Natural killer cell treated with Interleukin-12 subunit alpha and Interleukin-12 subunit beta and Interleukin-15 and Interleukin-18, amount 100 ng/mL, for 72 hours (primary cell): Measurements from ENCODE around the gene CNNM3. TPM values are rescaled to one million over a fixed set of nuclear protein-coding genes. Genes with fewer than 3 reads are reported as not detected.
A peak's percentile ranks its signal among the peaks of the same experiment; 100 is the strongest.

Experiments used
- ATAC-seq, 2 donors: fragments of 150-1000 bp; cut with Tn5 transposase in 1 of 2; sonication (Bioruptor Pico), chemical (Tn5 transposase) in 1 of 2; 2 replicates each; pipeline ENCODE4 v1.10.0; 2021
- DNase-seq: peaks from one replicate; pipeline ENCODE4 v3.0.0; 2022; ENCODE audit warnings: low spot score
- H3K27ac Mint-ChIP-seq, 2 donors: 1 replicate in 1 of 2; 2 replicates in 1 of 2; pipeline ENCODE4 v1.8.0; 2022; ENCODE audit warnings: mixed read lengths in 2 of 2, mild to moderate bottlenecking in 1 of 2, moderate library complexity in 1 of 2
- H3K27me3 Mint-ChIP-seq, 2 donors: 1 replicate in 1 of 2; 2 replicates in 1 of 2; pipeline ENCODE4 v1.8.0; 2022; ENCODE audit warnings: mixed read lengths in 2 of 2
- H3K36me3 Mint-ChIP-seq: one replicate; pipeline ENCODE4 v1.8.0; 2022; ENCODE audit warnings: mixed read lengths
- H3K4me1 Mint-ChIP-seq, 2 donors: 1 replicate in 1 of 2; 2 replicates in 1 of 2; pipeline ENCODE4 v1.8.0; 2022; ENCODE audit warnings: low read depth in 2 of 2, mixed read lengths in 2 of 2, mild to moderate bottlenecking in 1 of 2
- H3K4me3 Mint-ChIP-seq: one replicate; pipeline ENCODE4 v1.8.0; 2022; ENCODE audit warnings: mixed read lengths
- H3K9me3 Mint-ChIP-seq: 2 replicates; pipeline ENCODE4 v1.8.0; 2022; ENCODE audit warnings: mixed read lengths
- total RNA-seq, 2 donors: library from RNA; stranded (reverse); gene quantifications; one replicate each; pipeline ENCODE4 v1.2.3, GENCODE V29; 2022

The CNNM3 gene
- total RNA-seq: 10 to 100 TPM; 15.7 to 32.9 TPM

GRCh38 chr2:96816127-96816835 lies at the start of gene CNNM3:
Gene CNNM3, plus strand, starts transcription at chr2:96816268. Its CDS starts 10 bp downstream, at chr2:96816278.
- peaks cover 44 to 46% of the 10 kb centered on the region in 2 donors for H3K4me1 Mint-ChIP-seq
- DNase-seq: peak; percentile 99
- H3K4me3 Mint-ChIP-seq: peak within 1 kb of the TSS; percentile 90
- no peaks in the 10 kb centered on the region for H3K27me3 Mint-ChIP-seq
- H3K27ac Mint-ChIP-seq: peak within 1 kb of the TSS; percentile 33 to 73
- H3K36me3 Mint-ChIP-seq: peaks cover 4% of the 10 kb centered on the region
- H3K9me3 Mint-ChIP-seq: no peaks in the 10 kb centered on the region
- ATAC-seq: peak; percentile 96

- DNase-seq (no peak), ATAC-seq (no peak)
- Mint-ChIP-seq H3K4me1 (peaks cover 31 to 33% of the 10 kb centered on the region in 2 donors), H3K4me3 (no peak overlapping the region), H3K27ac (no peak overlapping the region), H3K27me3 (no peaks in the 10 kb centered on the region), H3K9me3 (no peaks in the 10 kb centered on the region), H3K36me3 (no peaks in the 10 kb centered on the region)
Measured at GRCh38 chr2:96767135-96767871, 48.8 kb upstream of the CNNM3 start.

- Mint-ChIP-seq H3K4me1 (peaks cover 30 to 31% of the 10 kb centered on the region in 2 donors), H3K9me3 (no peaks in the 10 kb centered on the region), H3K4me3 (no peak overlapping the region), H3K36me3 (no peaks in the 10 kb centered on the region), H3K27me3 (no peaks in the 10 kb centered on the region), H3K27ac (no peak overlapping the region)
- ATAC-seq (no peak), DNase-seq (no peak)
Measured at GRCh38 chr2:96768083-96768561, 47.9 kb upstream of the CNNM3 start.

- Mint-ChIP-seq H3K4me1 (peaks cover 17 to 24% of the 10 kb centered on the region in 2 donors), H3K9me3 (no peaks in the 10 kb centered on the region), H3K27ac (no peak overlapping the region), H3K36me3 (no peaks in the 10 kb centered on the region), H3K27me3 (no peaks in the 10 kb centered on the region), H3K4me3 (no peak overlapping the region)
- no peak for ATAC-seq
- DNase-seq: no peak
Measured at GRCh38 chr2:96769814-96770213, 46.3 kb upstream of the CNNM3 start.

- no peak for DNase-seq
- Mint-ChIP-seq H3K4me3 (no peak overlapping the region), H3K27ac (no peak overlapping the region), H3K36me3 (no peaks in the 10 kb centered on the region), H3K27me3 (no peaks in the 10 kb centered on the region), H3K4me1 (peaks cover 17 to 29% of the 10 kb centered on the region in 2 donors), H3K9me3 (no peaks in the 10 kb centered on the region)
- ATAC-seq: no peak
Measured at GRCh38 chr2:96770442-96771202, 45.4 kb upstream of the CNNM3 start.

- Mint-ChIP-seq H3K4me1 (peaks cover 13 to 26% of the 10 kb centered on the region in 2 donors), H3K27me3 (no peaks in the 10 kb centered on the region), H3K4me3 (peak overlapping the region; percentile 5), H3K36me3 (no peaks in the 10 kb centered on the region), H3K27ac (peak overlapping the region in 1 of 2 donors; percentile 5), H3K9me3 (no peaks in the 10 kb centered on the region)
- DNase-seq: no peak
- no peak for ATAC-seq
Measured at GRCh38 chr2:96771796-96772618, 44.1 kb upstream of the CNNM3 start.

GRCh38 chr2:96772903-96773671 lies 43.0 kb upstream of the CNNM3 start:
- ATAC-seq (peak in 1 of 2 donors; percentile 31), DNase-seq (no peak)
- H3K36me3 Mint-ChIP-seq: no peaks in the 10 kb centered on the region

GRCh38 chr2:96773922-96774321 lies 42.1 kb upstream of the CNNM3 start:
- DNase-seq: no peak
- Mint-ChIP-seq H3K9me3 (no peaks in the 10 kb centered on the region), H3K4me1 (peaks cover 13 to 21% of the 10 kb centered on the region in 2 donors), H3K27me3 (no peaks in the 10 kb centered on the region), H3K36me3 (no peaks in the 10 kb centered on the region), H3K27ac (peak overlapping the region; percentile 76 to 90), H3K4me3 (peak overlapping the region; percentile 88)
- peak; percentile 57 to 67 for ATAC-seq

More at GRCh38 chr2:96772903-96773671, 43.0 kb upstream of the CNNM3 start:
- Mint-ChIP-seq H3K9me3 (no peaks in the 10 kb centered on the region), H3K4me1 (peaks cover 13 to 25% of the 10 kb centered on the region in 2 donors), H3K27ac (peak overlapping the region; percentile 76 to 90), H3K27me3 (no peaks in the 10 kb centered on the region), H3K4me3 (peak overlapping the region; percentile 88)

- H3K4me3 Mint-ChIP-seq: no peak overlapping the region
- DNase-seq: no peak
- no peak for ATAC-seq
- H3K4me1 Mint-ChIP-seq: peaks cover 13 to 21% of the 10 kb centered on the region in 2 donors
- H3K36me3 Mint-ChIP-seq: no peaks in the 10 kb centered on the region
- H3K9me3 Mint-ChIP-seq: no peaks in the 10 kb centered on the region
- H3K27ac Mint-ChIP-seq: no peak overlapping the region
- H3K27me3 Mint-ChIP-seq: no peaks in the 10 kb centered on the region
Measured at GRCh38 chr2:96775160-96775559, 40.9 kb upstream of the CNNM3 start.

GRCh38 chr2:96783388-96783787 lies 32.7 kb upstream of the CNNM3 start:
- Mint-ChIP-seq H3K9me3 (no peaks in the 10 kb centered on the region), H3K36me3 (no peaks in the 10 kb centered on the region), H3K4me1 (no peaks in the 10 kb centered on the region), H3K4me3 (no peak overlapping the region), H3K27ac (no peak overlapping the region), H3K27me3 (no peaks in the 10 kb centered on the region)
- ATAC-seq (no peak), DNase-seq (no peak)

- ATAC-seq: no peak
- Mint-ChIP-seq H3K27ac (no peak overlapping the region), H3K36me3 (no peaks in the 10 kb centered on the region), H3K4me1 (peaks cover 0 to 2% of the 10 kb centered on the region in 2 donors), H3K27me3 (no peaks in the 10 kb centered on the region), H3K9me3 (no peaks in the 10 kb centered on the region), H3K4me3 (no peak overlapping the region)
- DNase-seq: no peak
Measured at GRCh38 chr2:96787411-96787810, 28.7 kb upstream of the CNNM3 start.

- Mint-ChIP-seq H3K27ac (no peak overlapping the region), H3K4me3 (no peak overlapping the region), H3K36me3 (no peaks in the 10 kb centered on the region), H3K4me1 (peaks cover 0 to 2% of the 10 kb centered on the region in 2 donors), H3K27me3 (no peaks in the 10 kb centered on the region), H3K9me3 (no peaks in the 10 kb centered on the region)
- peak in 1 of 2 donors; percentile 45 for ATAC-seq
- no peak for DNase-seq
Measured at GRCh38 chr2:96788442-96789244, 27.4 kb upstream of the CNNM3 start.
